Activated effector memory CD4-positive, alpha-beta T cell treated with Interleukin-2 at 50 U/mL for 16 hours (primary cell): ENCODE measurements around the gene NLGN1.

Source experiments
- DNase-seq: peaks from one replicate; pipeline ENCODE4 v3.0.0-alpha.2; 2020

The NLGN1 gene

GRCh38 chr3:173780067-173780466 is 382.5 kb downstream of the NLGN1 start:
- DNase-seq = no peak

- DNase-seq = no peak
Observed at GRCh38 chr3:173785004-173785403, 387.5 kb downstream of the NLGN1 start.

- DNase-seq = no peak
Observed at GRCh38 chr3:173789530-173790162, 392.1 kb downstream of the NLGN1 start.

- no peak for DNase-seq
Observed at GRCh38 chr3:173793963-173794362, 396.4 kb downstream of the NLGN1 start.

GRCh38 chr3:173796405-173796804 is 398.9 kb downstream of the NLGN1 start:
- DNase-seq = no peak

- no peak for DNase-seq
Observed at GRCh38 chr3:173796890-173797289, 399.3 kb downstream of the NLGN1 start.

- no peak for DNase-seq
Observed at GRCh38 chr3:173799060-173799816, 401.7 kb downstream of the NLGN1 start.

- DNase-seq = no peak
Observed at GRCh38 chr3:173800154-173800553, 402.6 kb downstream of the NLGN1 start.

- no peak for DNase-seq
Observed at GRCh38 chr3:173814809-173815208, 417.3 kb downstream of the NLGN1 start.

- DNase-seq = no peak
Observed at GRCh38 chr3:173819368-173819767, 421.8 kb downstream of the NLGN1 start.

- no peak for DNase-seq
Observed at GRCh38 chr3:173823911-173824460, 426.4 kb downstream of the NLGN1 start.

- no peak for DNase-seq
Observed at GRCh38 chr3:173825730-173826129, 428.2 kb downstream of the NLGN1 start.

GRCh38 chr3:173826416-173826815 is 428.9 kb downstream of the NLGN1 start:
- DNase-seq = no peak

GRCh38 chr3:173826901-173827609 is 429.5 kb downstream of the NLGN1 start:
- DNase-seq = no peak

GRCh38 chr3:173838644-173839043 is 441.1 kb downstream of the NLGN1 start:
- no peak for DNase-seq

- no peak for DNase-seq
Observed at GRCh38 chr3:173839859-173840258, 442.3 kb downstream of the NLGN1 start.

- DNase-seq = no peak
Observed at GRCh38 chr3:173841334-173841733, 443.8 kb downstream of the NLGN1 start.

GRCh38 chr3:173843060-173843459 is 445.5 kb downstream of the NLGN1 start:
- no peak for DNase-seq

GRCh38 chr3:173846584-173846983 is 449.0 kb downstream of the NLGN1 start:
- DNase-seq = no peak

GRCh38 chr3:173849489-173849888 is 451.9 kb downstream of the NLGN1 start:
- no peak for DNase-seq

- DNase-seq = no peak
Observed at GRCh38 chr3:173857154-173857553, 459.6 kb downstream of the NLGN1 start.

GRCh38 chr3:173862701-173863100 is 465.2 kb downstream of the NLGN1 start:
- no peak for DNase-seq

- no peak for DNase-seq
Observed at GRCh38 chr3:173863551-173863950, 466.0 kb downstream of the NLGN1 start.
